ENCODE measurements around the gene LDHAL6B.

- TF ChIP-seq, protein P1, sequence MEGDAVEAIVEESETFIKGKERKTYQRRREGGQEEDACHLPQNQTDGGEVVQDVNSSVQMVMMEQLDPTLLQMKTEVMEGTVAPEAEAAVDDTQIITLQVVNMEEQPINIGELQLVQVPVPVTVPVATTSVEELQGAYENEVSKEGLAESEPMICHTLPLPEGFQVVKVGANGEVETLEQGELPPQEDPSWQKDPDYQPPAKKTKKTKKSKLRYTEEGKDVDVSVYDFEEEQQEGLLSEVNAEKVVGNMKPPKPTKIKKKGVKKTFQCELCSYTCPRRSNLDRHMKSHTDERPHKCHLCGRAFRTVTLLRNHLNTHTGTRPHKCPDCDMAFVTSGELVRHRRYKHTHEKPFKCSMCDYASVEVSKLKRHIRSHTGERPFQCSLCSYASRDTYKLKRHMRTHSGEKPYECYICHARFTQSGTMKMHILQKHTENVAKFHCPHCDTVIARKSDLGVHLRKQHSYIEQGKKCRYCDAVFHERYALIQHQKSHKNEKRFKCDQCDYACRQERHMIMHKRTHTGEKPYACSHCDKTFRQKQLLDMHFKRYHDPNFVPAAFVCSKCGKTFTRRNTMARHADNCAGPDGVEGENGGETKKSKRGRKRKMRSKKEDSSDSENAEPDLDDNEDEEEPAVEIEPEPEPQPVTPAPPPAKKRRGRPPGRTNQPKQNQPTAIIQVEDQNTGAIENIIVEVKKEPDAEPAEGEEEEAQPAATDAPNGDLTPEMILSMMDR (conservative IDR thresholded peaks at IDR 0.05 in 1 of 2, IDR thresholded peaks at IDR 0.05 in 1 of 2; ENCODE audit: low read depth in 1 of 2, low read length in 2 of 2), result no peak
- no peak for TF ChIP-seq EZH2 (IDR thresholded peaks at IDR 0.05; ENCODE audit: low read length, missing control alignments)
These were observed 6.8 kb upstream of the LDHAL6B start for GRCh38 chr15:59199626-59200465.

Measured in fibroblast of lung (primary cell).